PC-3 (cell line): Measurements from ENCODE around the gene ABCA3.

Experiments
- EZH2 ChIP-seq: fragments of 300-600 bp; sonication (generic); IDR thresholded peaks from one replicate; pipeline ENCODE4 v1.6.1; 2017; ENCODE audit warnings: antibody characterized with exemption, mild to moderate bottlenecking, low read length; ENCODE audit not compliant: unreplicated experiment
- EZH2phosphoT487 ChIP-seq: fragments of 300-600 bp; sonication (generic); IDR thresholded peaks from 2 replicates; pipeline ENCODE4 v1.6.1; 2018; ENCODE audit warnings: mild to moderate bottlenecking, antibody characterized with exemption, low read length, borderline replicate concordance
- TF ChIP-seq, protein P1 (sequence below): fragments of 300-600 bp; sonication (generic); conservative IDR thresholded peaks from 2 replicates; pipeline ENCODE4 v1.5.1; 2017; ENCODE audit warnings: antibody characterized with exemption, low read depth, mild to moderate bottlenecking, low read length

DNA sequence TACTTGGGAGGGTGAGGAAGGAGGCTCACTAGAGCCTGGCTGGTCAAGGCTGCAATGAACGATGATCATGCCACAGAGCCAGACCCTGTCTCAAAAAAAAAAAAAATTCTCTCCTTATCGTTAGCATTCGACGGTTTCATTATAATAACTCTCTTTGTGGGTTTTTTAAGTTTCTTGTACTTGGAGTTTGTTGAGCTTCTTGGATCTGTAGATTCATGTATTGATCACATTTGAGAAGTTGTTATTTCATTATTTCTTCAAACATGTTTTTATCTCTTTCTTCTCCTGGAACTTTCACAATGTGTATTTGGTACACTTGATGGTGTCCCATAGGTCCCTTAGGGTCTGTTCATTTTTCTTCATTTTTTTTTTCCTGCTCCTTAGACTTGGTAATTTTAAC lies 16.8 kb upstream of the ABCA3 start:
- TF ChIP-seq EZH2phosphoT487: no peak
- TF ChIP-seq, protein P1, sequence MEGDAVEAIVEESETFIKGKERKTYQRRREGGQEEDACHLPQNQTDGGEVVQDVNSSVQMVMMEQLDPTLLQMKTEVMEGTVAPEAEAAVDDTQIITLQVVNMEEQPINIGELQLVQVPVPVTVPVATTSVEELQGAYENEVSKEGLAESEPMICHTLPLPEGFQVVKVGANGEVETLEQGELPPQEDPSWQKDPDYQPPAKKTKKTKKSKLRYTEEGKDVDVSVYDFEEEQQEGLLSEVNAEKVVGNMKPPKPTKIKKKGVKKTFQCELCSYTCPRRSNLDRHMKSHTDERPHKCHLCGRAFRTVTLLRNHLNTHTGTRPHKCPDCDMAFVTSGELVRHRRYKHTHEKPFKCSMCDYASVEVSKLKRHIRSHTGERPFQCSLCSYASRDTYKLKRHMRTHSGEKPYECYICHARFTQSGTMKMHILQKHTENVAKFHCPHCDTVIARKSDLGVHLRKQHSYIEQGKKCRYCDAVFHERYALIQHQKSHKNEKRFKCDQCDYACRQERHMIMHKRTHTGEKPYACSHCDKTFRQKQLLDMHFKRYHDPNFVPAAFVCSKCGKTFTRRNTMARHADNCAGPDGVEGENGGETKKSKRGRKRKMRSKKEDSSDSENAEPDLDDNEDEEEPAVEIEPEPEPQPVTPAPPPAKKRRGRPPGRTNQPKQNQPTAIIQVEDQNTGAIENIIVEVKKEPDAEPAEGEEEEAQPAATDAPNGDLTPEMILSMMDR: no peak
- TF ChIP-seq EZH2: no peak
